ELR (cell line): ENCODE data around the gene FHOD3.

Source experiments
- DNase-seq: peaks from one replicate; pipeline ENCODE4 v3.0.0-alpha.2; 2015; ENCODE audit warnings: low read depth

Gene FHOD3

GRCh38 chr18:36411745-36412168 is 114.2 kb downstream of the FHOD3 start:
- peak; percentile 76 for DNase-seq

- peak; percentile 69 for DNase-seq
Measured at GRCh38 chr18:36412778-36413177, 115.3 kb downstream of the FHOD3 start.

DNA sequence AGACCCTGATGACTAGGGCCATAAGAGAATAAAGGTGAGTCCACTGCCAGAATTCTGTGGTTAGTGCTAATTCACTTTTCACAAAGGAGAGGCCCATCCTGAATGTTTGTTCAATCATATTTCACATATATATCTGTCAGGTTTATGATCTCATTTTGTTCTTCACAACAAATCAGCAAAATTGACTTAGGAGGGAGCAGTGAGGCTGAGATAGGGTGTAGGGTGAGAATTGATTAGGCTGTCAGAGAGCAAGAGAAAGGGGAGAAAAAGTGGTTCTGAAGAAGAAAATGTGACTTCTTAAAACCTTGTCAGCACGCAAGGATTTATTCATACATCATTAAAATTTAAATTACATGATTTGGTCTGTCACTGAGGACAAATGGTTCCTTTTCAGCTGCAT is 117.7 kb downstream of the FHOD3 start:
- DNase-seq: no peak

DNA sequence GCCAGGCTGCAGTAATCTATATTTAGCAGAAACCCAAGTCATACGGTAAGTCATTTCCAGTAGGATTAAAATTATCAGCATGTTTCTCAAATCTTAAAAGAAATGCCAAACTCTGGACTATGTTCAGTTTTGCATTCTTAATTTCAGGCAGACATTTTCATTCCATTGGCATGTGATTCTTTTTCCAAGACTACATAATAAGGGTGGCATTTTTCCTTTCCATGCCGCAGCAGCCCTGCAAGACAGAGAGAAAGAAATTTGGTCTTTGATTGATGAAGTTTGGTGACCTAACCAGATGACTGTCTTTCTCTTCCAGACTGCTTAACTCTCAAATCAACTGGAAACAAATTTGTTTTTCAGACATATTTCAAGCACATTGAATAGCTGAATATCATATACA is 118.1 kb downstream of the FHOD3 start:
- no peak for DNase-seq

DNA sequence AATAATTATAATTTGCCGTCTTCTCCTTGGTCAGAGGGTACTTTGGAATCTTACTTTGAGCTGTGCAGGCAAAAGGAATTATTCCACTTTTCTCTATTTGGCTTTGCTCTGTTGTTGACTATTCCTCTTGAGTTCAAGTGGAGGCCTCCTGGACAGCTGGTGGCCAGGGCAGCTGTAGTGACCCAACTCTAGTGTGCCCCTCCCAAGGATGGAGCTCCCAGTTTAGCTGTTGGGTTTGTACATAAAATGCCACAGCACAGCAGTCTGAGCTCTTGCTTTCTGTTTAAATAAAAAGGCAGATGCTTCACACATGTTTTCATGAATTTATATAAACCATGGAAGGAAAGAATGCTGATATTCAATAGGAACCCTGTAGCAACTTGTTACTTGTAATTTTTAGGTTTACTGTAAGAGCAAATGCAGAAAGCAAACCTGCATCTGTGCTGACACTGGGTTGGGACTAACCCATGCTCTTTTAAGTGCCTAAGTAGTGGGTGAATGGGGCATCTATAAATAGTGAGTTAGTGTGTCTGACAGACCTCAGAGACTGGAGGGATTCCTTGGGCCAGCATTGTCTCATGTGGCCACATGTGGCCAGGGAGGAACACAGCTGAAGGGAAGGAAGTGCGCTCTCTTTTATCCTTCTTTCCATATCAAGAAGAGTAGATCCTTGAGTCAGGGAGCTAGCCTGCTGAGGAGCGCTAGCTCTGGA is 121.8 kb downstream of the FHOD3 start:
- DNase-seq: no peak

- DNase-seq: peak; percentile 71
Measured at GRCh38 chr18:36419900-36420531, 122.5 kb downstream of the FHOD3 start.

GRCh38 chr18:36420826-36421225 is 123.3 kb downstream of the FHOD3 start:
- DNase-seq: no peak

DNA sequence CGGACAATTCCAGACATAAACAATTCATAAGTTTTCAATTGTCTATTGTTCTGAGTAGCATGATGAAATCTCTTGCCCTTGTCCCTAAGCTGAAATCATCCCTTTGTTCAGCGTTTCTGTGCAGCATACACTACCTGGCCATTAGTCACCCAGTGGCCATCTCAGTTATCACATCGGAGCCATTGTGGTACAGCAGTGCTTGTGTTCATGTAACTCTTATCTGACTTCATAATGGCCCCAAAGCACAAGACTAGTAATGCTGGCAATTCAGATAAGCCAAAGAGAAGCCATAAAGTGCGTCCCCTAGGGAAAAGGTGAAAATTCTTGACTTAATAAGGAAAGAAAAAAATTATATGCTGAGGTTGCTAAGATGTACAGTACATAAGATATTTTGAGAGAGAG is 127.2 kb downstream of the FHOD3 start:
- DNase-seq: no peak

- no peak for DNase-seq
Measured at GRCh38 chr18:36427369-36427768, 129.9 kb downstream of the FHOD3 start.

- DNase-seq: no peak
Measured at GRCh38 chr18:36427831-36428230, 130.3 kb downstream of the FHOD3 start.

DNA sequence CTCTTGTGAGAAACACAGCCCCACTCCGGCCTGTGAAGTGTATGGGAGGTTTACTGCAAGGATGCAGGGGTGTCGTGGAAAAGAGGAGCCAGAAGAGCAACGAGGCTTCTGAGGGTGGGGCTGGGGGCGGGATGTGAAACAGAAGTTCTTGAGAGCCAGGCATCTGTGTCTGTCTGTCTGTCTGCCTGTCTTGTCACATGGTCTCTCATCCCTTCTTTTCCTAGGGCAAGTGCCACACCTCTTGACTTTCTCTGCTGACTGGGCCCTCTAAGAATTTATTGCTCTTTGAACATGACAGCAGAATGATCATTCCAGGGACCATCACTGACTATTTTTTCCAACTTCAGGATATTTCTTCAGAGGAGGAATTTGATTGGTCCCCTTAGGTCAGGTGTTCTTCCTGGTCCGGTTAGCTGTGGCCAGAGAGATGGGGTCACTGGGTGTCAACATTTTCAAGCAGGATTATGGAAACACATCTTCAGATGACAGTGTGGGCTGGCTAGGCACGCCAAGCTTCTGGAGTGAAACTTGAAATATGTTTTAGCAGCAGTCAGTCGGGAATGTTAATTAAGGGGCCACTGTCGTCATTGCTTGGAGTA is 131.0 kb downstream of the FHOD3 start:
- no peak for DNase-seq

DNA sequence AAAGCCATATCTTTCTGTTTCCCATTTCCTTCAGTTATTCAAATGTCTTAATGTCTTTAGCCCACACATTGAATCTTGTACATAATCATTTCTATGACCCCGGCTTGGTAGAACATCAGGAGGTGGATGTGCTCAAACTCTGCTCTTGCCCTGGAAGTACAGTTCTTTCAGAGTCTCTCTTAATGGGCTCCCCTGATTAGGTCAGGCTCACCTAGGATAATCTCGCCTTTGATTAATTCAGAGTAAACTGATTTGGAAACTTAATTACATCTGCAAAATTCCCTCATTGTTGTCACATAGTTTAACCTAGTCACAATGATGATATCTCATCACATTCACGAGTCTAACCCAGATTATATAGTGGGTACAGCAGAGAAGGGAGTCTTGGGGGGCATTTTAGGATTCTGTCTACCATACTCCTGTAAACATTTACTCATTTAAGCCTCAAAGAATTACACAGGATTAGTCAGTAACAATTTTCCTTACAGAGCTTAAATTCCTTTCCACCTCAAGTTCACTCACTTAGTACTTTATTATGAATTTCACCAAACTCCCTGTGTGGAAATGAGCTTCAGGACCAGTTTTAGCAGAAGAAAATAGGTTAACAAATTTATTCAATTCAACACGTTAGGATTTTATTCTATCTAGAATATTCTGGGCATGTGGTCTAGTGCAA is 135.5 kb downstream of the FHOD3 start:
- DNase-seq: no peak

DNA sequence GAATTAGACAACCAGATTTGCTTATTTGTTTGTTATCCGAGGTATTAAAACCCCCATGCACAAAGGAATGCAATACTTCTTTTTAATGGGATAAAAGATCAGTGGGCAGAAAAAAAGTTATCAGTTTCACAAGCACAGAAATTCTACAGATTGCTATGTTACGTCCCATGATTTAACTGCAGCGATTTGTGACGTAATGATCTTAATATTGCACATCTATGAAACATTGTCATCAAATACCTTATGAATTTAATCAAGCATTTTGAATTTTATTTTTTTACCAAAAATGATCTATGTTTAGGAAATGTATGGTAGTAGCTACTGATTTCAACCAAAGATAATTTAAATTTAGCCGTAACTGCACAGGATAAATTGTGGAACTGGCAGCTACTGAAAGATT is 138.9 kb downstream of the FHOD3 start:
- DNase-seq: no peak

GRCh38 chr18:36440614-36441013 is 143.1 kb downstream of the FHOD3 start:
- DNase-seq: peak; percentile 10

DNA sequence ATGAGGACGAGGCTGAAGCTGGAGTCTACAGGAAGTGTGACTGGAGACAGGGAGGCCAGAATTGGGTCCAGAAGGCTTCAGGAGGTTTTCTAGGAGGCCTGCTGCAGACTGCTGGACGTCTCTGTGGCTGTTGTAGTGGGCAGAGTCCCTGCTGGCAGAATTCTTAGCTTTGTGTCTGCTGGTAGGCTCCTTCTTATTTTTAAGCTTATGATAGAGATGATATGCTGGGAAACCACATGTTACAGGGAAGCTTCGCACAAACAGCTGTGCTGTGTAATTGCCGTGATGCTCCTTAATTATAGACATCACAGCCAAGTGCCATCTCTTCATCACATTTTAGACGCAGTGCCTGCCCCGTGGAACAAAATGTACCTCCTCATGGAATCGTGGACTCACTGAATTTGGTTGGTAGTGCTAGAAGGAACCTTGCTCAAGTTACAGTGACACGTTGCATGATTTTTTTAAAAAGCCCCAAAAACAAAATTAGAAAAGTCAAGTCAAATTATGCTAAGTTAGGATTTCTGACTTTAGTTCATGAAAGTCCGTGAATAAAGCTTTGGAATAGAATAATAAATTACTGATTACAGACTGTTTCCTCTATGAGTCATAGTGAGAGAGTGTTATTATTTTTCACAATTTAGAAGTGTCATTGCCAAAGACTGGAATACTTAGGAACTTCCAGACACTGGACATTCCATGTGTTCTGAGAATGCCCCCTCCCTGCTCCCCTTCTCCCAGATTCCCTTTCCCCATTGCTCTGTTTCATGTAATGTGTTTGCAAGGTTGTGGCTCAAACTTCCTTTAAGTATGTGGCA is 144.1 kb downstream of the FHOD3 start:
- DNase-seq: peak; percentile 55

DNA sequence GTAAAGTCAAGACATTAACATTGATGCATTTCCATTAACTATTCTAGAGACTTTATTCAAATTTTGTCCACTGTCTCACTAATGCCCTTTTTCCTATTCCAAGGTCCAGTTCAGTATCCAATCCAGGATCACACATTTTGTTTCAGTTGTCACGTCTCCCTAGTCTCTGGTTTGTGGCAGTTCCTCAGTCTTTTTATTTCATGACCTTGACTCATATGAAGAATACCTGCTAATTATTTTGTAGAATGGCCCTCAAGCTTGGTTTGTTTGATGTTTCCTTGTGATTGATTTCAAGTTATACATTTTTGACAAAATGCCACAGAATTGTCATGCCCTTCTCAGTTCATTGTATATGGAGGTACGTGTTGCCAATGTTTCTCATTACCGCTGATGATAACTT is 145.2 kb downstream of the FHOD3 start:
- DNase-seq: no peak

DNA sequence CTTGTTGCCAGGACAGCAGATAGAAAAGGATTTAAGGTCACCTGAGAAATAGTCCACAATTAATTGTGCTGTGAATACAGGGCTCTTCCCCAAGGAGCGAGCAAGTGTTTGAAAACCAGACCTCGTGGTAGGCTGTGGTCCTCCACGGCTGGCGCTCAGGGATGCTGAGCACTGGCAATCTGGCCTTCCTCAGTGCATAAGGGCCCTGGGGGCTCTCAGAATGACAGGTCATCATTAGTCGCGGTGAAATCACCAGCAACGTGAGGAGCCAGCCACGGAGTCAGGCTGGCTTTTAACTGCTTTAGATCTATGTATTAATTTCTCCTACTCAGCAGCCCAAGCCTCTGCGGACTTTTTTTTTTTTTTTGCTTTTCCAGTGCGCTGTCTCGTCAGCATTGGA is 148.5 kb downstream of the FHOD3 start:
- peak; percentile 80 for DNase-seq

DNA sequence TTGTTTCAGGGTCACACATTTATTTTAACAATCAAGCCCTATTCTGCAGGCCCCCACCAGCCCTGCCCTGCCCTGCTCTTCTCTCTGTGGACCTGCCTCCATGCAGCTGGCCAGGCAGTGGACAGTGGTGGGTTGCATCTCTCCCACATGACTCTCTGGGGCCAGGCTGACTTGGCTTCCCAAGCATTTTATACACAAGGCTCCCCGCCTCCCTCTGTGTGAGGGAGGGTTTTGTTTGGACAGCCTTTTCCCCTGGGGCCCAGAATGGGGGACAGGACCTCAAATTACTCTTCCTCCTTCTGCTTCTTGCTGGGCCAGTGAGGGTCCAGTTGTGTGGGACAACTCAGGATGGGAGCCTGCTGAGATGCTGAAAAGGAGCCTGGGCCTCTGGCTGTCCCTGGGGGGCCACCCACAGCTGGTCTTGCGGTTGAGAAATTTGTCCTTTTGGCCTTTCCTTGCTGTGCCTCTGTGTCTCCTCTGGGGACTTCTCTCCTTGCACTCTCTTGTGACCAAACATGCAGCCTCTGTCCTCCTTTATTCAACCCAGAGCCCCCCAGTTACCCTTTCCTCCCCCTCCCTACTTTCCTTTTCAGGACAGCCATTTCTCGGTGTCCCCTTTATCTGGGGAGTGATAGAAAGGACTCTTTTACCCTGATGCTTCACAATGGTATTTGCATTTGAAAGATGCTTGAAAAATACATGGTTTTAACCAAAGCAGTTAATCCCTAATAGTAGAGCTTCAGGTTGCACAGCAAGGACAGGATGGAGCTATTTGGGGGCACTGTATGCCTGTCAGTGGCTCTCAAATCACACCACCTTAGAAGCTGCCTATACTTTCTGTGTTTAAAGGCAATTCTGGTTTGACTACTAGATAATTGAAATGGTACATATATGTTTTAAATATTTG is 151.1 kb downstream of the FHOD3 start:
- no peak for DNase-seq

- DNase-seq: no peak
Measured at GRCh38 chr18:36449451-36449850, 151.9 kb downstream of the FHOD3 start.

- DNase-seq: no peak
Measured at GRCh38 chr18:36450264-36450663, 152.8 kb downstream of the FHOD3 start.
